Stimulated activated CD4-positive, alpha-beta T cell treated with anti-CD3 and anti-CD28 coated beads, Interleukin-4, amount 100 ng/mL, for 48 hours (primary cell): Measurements from ENCODE around the gene RPS24.
"Not testable (repeated sequence)": the region's sequence is repeated elsewhere in the genome, so short reads cannot be mapped to it uniquely, and the experiment has no call there.

Experiments
- DNase-seq, 2 donors: peaks; one replicate each; pipeline ENCODE4 v3.0.0-alpha.2; 2020; ENCODE audit warnings: low read depth in 2 of 2

RPS24 gene

DNA sequence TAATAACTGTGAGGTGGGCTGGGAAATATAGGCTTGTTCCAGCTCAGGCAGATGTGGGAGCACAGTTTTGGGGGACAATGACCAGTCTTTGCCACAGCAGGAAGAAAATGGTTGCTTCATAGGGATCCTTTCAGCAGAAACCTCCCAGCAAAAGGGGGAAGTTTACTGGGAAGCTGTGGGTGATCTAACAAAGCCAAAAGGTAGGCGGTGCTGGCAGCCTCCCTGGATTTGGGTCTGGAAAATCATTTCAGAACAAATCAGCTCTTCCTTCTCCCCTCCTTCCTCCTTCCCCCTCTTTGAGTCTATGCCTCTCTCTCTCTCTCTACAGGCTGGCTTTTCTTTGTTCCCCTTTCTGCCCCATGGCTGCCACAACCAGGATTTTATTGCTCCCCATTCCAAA is 16.2 kb downstream of the RPS24 start:
- DNase-seq = no peak

DNA sequence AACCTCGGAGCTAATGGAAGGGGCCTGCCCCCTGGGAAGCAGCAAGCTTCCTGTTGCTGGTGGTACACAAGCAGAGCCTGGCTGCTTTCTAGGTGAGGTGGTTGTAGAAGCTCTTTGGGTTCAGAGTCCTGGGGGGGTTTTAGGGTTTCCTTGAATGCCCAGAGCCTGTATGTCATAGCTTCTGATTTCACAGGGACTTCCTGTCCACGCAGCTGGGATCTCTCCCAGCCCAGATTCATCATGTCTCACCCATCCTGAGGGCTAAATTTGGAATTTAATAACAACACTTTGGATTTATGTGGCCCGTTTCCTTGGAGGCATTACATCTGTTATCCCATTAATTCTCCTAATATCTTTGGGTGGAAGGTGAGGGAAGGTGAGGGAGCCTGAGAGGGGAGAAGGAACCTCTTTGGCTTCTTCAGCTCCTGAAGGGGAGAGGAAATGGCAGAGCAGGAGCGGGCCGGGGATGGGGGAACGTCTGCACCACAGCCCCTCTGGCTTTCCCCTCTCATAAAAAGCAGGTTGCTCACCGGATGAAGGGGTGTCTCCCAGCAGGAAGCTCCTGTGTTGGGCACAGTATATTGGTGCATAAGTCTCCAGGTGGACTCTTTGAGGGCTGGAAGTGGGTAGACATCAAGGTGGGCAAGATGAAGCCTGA is 19.7 kb downstream of the RPS24 start:
- DNase-seq = no peak

DNA sequence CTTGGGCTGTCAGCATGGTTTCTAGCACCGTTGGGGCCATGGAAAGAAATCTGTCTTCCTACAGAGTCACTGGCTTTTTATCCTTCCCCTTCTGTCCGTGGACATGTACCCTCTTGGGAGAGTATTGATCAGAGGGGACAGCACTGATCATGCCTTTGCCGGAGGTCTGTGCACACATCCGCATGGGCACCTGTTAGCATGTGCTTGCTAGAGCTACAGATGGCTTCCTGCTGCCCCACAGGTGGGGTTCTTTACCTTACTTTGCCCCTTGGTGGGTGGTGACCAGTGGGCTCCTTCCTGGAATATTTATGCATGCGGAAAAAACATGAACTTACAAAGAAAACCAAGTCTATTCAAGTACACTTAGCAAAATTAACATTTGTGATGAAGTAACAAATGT is 24.9 kb downstream of the RPS24 start:
- DNase-seq = no peak

DNA sequence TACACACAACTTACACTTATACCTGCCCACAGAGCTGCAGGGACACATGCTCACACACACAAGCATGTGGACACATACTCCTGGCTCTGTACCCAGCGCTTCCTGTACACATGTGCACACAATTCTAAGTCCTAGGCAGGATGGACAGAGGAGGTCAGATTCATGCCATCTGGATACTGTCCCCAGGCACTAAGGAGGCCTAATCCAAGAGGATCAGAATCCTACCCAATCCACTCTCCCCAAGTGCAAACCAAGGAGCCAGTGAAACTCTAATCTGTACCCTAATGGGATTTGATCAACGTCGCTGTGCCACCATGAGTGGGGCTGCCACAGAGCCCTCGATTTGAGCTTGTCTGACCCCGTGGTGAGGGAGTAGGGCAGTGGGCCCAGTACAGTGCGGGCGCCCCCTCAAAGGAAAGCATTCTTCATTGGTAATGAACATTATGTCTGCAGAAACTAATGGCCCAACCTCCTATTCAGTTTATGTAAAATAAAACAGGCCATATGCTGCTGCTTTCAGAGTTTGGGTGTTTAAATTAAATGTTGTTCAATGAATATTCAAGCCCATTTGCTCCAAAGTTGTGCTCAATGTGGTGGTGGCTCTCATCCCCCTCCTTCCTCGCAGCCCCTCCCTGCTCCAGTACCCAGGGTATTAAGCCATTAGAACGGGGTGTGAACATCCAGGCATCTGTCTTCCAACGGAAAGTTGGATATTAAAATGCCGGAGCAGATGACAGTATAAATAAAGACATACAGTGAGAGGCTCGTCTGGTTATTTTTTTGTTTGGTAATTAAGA is 26.4 kb downstream of the RPS24 start:
- no peak for DNase-seq

DNA sequence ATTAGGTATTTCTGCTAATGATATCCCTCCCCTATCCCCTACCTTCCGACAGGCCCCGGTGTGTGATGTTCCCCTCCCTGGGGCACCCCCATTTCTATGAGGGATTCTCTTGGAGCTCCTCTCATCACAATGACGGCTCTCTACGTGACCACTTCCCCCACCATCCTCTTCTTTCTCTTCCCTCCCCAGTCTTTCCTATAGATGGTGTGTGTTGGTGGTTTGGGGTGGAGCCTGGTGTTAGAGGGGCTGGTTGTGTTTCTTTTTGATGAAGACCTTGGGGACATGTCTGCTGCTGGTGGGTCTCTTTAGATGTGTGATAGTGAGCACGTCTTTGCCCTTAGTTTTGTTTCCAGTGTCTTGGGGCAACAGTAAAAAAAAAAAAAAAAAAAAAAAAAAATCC is 28.6 kb downstream of the RPS24 start:
- no peak for DNase-seq

DNA sequence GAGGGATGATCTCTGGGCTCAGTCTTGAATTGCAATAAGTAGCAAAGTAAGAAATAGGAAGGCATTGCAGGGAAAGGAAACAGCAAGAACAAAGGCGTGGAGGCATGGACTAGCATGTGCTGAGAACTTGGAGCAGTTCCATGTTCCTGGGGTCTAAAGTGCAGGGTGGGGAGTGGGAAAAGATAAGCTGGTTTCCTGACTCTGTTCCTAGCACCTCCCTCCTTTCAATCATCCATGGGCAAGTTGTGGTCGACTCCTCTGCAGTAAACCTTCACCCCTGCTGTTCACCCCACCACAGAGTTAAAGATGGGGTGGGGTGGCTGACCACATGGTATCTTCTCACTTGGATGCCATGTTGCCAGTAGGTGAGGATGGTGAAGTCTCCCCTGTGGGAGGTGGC is 29.6 kb downstream of the RPS24 start:
- DNase-seq = no peak

DNA sequence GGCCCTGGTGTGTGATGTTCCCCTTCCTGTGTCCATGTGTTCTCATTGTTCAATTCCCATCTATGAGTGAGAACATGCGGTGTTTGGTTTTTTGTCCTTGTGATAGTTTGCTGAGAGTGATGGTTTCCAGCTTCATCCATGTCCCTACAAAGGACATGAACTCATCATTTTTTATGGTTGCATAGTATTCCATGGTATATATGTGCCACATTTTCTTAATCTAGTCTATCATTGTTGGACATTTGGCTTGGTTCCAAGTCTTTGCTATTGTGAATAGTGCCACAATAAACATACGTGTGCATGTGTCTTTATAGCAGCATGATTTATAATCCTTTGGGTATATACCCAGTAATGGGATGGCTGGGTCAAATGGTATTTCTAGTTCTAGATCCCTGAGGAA is 31.3 kb downstream of the RPS24 start:
- not testable (repeated sequence) for DNase-seq

DNA sequence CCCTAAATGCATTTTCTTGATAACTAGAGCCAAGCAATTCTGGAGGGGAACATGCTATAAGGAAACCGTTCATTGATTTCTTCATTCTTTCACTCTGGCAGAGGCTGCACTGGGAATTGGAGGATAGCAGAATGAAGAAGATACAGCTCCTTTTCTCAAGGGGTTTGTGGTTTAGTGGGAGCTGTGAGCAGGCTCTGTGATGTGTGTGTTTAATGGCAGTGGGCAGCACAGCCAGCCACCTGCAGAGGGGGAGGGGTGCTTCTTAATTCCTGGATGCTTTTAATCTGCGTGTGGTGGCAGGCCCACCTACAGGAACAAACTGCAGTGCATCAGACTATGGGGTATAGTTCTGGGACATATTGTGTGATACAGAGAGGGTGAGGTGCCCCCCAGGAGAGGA is 31.9 kb downstream of the RPS24 start:
- DNase-seq = no peak

DNA sequence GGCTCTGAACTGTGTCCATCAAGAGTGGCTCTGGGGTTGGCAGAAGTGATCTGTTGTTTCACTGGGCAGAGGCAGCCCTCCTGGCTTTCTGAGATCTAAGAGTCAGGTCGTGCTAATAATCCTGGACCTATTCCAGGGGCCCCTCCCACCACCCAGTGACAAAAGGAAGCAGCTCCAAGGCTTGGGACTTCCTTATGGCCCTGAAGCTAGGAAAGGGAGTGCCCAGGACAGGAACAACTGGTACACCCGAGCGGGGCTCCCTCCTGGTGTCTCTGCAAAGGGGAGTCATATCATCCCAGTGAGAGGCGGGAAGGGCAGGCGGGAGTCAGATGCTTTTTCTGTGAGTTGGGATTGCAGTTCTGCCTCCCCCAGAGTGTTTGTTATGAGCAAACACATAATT is 32.3 kb downstream of the RPS24 start:
- no peak for DNase-seq

DNA sequence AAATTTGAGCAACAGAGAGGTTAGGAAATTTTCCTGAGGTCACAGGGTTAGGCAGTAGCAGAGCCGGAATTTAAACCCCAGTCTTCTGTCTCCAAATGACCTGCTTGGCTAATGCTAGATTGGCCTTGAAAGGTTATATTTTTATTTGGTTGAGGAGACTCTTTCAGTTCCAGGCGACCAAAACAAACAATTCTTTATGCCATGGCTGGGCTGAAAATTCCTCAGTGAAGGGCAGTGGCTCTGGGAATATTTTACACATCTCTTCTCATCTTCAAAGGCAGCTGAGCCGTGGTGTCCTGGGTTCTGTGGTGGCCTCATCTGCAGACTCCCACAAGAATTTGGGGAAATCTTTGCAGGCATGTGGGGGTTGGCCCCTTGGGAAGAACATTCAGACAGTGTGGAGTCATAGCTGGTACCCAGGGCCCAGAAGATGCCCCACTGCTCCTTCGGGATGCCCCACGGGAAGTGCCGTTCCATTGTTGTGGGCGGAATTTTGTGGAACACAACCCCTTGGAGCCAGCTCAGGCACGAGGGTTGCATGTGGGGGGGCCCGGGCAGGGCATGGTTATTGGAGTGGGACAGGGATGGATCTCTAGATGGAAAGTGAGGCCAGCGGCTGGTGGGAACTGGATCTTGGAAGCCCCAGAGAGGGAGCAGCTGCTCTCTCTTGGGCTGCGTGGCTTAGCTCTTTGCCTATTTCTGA is 33.2 kb downstream of the RPS24 start:
- no peak for DNase-seq

DNA sequence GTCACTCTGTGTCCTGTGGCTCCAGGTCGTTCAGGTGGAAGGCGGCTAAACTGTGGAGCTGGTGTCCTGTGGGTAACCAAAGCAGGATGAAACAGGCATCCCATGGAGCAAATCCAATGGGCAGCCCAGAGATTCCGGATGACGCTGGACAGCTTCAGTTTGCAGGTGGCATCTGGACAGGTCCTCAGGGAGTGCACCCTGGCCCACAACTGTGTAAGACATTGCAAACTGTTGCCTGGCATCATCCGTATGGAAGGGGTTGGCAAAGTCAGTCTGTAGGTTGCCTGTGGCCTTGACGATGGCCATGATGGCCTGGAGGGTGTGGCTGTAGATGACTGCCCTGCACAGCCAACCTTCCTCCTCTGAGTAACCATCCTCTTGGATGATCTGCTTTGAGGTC is 35.5 kb downstream of the RPS24 start:
- no peak for DNase-seq

DNA sequence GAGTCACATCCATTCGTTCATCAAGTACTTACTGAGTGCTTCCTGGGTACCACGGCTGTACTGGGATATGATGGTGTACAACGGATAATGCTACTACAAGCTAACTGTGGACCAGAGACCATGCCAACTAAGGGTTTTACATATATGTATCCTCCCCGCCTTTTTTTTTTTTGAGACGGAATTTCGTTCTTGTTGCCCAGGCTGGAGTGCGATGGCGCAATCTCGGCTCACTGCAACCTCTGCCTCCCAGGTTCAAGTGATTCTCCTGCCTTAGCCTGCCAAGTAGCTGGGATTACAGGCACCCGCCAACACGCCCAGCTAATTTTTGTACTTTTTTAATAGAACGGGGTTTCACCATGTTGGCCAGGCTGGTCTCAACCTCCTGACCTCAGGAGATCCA is 36.4 kb downstream of the RPS24 start:
- DNase-seq = not testable (repeated sequence)

DNA sequence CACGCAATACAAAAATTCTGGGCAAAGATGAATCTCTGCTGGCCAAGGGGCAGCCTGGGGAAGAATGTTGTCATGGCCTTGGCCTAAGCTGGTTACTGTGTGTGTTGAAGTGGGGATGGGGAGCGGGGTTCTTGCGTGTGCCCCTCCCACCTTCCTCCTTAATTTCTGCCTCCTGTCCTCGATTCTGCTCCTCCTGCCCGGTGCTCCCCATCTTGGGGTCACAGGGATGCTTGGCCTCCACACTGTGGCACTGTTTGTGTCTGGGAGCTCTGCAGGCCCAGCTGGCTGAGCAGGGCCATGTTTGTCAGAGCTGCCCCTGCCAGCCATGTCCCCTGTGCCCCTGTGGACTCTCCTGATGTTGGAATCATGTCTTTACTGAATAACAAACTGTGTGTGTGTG is 37.1 kb downstream of the RPS24 start:
- DNase-seq = no peak

DNA sequence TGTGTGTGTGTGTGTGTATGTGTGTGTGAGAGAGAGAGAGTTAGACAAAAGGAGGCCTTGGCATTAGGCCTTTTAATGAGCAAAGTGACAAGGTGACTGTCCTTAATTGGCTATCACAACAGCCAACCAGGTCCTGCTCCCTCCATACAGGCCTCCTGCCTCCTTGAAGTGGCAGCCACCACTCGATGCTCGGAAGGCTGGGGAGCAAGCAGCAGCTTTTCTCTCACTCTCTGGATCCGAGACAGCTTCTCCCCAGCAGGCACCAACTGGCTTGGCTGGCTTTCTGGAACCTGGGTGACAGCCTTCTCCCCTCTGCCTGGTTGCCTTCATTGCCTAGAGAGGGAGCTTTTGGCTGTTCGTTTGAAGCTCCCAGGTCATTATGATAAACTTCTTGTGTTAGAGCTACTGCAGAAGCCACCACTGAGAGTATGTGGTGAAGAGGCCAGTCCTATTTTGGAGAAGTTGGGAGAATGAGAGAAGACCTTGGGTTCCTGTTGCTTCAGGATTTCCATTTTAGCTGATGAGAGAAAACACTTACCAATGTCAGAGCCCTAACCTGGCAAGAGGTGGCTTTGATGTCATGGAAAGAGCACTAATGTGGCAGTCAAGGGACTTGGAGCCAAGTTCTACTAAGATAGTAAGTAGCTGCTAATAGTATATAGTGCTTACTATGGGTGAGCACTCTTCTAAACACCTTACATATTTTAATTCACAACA is 37.6 kb downstream of the RPS24 start:
- no peak for DNase-seq

DNA sequence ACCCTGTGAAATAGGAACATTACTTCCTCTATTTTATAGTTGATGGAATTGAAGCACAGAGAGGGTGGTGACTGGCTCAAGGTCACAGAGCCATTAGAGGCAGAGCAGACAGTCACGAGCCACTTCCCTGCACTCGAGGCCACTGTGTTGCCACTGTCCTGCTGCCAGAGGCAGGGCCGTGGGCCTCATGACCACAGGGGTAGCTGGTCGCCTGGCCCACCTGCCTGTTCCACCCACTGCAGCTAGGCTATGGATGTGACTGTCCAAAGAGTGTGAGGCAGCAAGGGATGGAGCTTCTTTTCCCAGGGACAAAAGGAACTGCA is 38.2 kb downstream of the RPS24 start:
- DNase-seq = no peak

DNA sequence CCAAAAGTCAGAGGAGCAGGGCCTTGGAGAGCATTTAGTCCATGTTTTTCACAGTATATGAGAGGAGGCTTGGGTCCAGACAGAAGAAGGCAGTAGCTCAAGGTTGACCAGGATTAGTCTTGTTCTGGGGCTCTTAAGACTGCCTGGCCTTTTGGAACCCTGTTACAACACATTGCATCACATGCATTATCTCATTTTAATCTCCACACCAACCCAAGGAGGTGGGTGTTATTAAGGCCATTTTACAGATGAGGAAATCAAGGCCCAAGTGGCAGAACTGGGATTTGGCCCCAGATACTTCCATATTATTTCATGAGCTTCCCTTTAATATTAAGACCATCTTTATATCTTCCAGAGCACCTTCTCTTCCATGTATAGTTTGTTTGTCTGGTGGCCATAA is 38.8 kb downstream of the RPS24 start:
- no peak for DNase-seq

DNA sequence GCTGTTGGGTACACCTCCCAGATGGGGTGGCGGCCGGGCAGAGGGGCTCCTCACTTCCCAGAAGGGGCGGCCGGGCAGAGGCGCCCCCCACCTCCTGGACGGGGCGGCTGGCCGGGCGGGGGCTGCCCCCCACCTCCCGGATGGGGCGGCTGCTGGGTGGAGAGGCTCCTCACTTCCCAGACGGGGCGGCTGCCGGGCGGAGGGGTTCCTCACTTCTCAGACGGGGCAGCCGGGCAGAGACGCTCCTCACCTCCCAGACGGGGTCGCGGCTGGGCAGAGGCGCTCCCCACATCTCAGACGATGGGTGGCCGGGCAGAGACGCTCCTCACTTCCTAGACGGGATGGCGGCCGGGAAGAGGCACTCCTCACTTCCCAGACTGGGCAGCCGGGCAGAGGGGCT is 42.1 kb downstream of the RPS24 start:
- DNase-seq = not testable (repeated sequence)

DNA sequence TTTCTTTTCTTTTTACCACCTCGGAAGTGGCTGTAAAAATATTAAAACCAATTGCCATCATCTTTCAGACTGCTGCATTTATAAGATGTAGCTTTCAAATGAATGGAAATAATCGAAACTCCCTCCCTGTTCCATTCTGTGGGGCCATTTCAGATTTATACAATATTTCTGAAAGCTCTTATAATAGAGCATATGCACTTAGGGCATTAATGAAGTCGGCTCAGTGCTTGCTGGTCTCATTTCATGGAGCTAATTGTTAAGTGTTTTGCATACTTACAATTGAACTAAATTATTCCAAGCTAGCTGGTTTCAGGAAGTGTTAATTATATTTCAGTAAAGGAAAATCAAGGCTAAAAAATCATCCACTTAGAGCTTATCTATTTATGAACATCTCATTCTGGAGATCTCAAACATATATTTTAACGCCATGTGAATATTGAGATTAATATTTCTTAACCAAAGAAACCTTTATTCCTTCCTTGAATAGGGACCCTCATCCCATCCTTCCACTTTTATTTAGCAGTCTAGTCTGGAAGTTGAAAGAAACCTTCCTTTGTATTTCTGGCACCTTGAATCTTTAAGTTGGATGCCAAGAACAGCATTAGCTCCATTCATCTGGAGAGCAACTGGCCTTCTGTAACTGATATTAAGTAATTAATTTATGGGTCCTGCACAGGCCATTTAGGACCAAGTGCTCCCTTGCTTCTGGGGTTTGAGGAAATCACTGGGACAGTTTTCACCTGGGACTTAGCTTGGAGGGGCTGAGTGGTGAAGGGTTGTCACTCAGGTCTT is 45.1 kb downstream of the RPS24 start:
- no peak for DNase-seq

DNA sequence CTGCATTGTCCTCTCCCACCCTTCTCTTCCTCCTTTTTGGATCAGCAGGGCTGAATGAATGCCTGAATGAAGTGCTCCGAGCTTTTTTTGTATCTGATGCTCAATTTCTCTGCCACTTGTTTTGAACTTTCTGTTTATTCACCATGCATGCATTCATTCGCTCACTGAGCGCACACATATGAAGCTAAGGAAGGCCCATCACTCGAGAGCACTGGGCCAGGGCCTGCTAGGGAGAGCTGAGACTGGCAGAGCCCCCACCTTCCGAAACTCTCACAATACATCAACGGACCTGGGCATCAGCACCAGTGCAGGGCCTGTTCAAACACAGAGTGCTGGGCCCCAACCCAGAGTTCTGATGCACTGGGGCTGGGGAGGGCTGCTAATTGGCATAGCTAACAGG is 45.7 kb downstream of the RPS24 start:
- DNase-seq = no peak

DNA sequence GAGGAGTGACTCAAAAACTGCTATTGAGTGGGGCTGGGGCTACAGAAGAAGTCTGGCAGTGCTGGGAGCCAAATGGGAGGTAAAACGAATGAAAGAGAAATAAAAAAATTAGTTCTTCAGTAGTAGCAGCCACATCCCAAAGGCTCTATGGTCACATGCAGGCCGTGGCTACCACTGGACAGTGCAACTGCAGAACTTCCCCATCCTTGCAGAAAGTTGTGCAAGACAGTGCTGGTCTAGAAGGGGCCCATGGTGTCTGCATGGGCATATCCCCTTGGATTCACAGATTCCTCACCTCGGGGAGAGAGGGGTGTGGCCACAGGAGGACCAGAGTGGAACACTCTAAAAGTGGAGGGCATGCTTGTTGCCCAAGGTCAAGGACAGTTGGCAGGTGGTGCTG is 47.6 kb downstream of the RPS24 start:
- no peak for DNase-seq

DNA sequence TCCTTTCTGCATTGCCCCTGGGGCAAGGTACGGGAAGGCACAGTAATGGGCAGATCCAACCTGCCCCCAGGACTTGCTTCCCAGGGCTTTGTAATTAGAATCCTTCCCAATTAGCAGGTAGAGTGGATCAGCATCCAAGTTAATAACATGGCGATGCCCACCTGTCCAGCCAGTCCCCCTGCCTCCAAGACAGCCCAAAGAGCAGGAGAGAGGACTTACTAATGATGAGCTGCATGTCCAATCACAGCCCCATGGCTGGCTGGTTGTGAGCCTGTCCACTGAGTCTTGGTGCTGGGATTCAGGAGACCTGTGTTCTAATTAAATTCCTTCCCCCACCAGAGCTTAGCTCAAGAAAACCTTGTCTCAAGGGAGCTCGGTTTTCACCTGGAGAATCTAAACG is 49.0 kb downstream of the RPS24 start:
- DNase-seq = no peak
